Endothelial cell of umbilical vein (primary cell): Measurements from ENCODE around the gene PDGFRB. TPM values are rescaled to one million over a fixed set of nuclear protein-coding genes. Genes with fewer than 3 reads are reported as not detected.

Source experiments
- BruUV-seq: library from RNA; stranded (reverse); fragments of 400-500 nt; replicated peaks from 2 replicates; lab custom pipeline; 2021; lab: Mats Ljungman, UMichigan
- CTCF ChIA-PET: fragments of 300-600, 350-600 bp; sonication (Branson Sonifier 250); formaldehyde crosslinking; loops from one replicate; lab custom pipeline; 2021; ENCODE audit warnings: antibody characterized with exemption, inconsistent platforms; lab: Charles Lee
- POLR2A ChIA-PET: fragments of 300-600, 350-600 bp; sonication (Branson Sonifier 250); formaldehyde crosslinking; loops from one replicate; lab custom pipeline; 2021; ENCODE audit warnings: antibody characterized with exemption, inconsistent platforms; lab: Charles Lee
- DNase-seq: peaks from one replicate; pipeline ENCODE4 v3.0.0-alpha.2; 2011; ENCODE audit warnings: low read depth, low spot score
- FAIRE-seq: peaks from 2 replicates; lab custom pipeline; 2011; peaks lifted over from hg19 to GRCh38; lab: Jason Lieb, UNC
- H2AFZ ChIP-seq: 2 replicates; pipeline ENCODE4 v1.6.0; 2012; ENCODE audit warnings: low read depth, low read length, control low read depth, inconsistent platforms
- H3K27ac ChIP-seq: 2 replicates; pipeline ENCODE4 v1.5.1; 2011; ENCODE audit warnings: low read depth, mild to moderate bottlenecking, control low read depth, low read length, moderate library complexity; ENCODE audit not compliant: insufficient read depth
- H3K27me3 ChIP-seq, 2 experiments: 2 replicates each; pipeline versions ENCODE4 v1.6.0 to v1.6.1; 2011; ENCODE audit warnings: low read length in 2 of 2, mixed read lengths in 1 of 2; ENCODE audit not compliant: control insufficient read depth in 2 of 2, insufficient read depth in 2 of 2
- H3K36me3 ChIP-seq, 2 experiments: 2 replicates in 1 of 2; 3 replicates in 1 of 2; pipeline ENCODE4 v1.5.1; 2011; ENCODE audit warnings: low read length in 2 of 2, mild to moderate bottlenecking in 1 of 2, moderate library complexity in 1 of 2; ENCODE audit not compliant: control insufficient read depth in 2 of 2, insufficient read depth in 2 of 2; ENCODE audit errors: extremely low read depth in 1 of 2
- H3K4me1 ChIP-seq: 3 replicates; pipeline ENCODE4 v1.5.1; 2011; ENCODE audit warnings: mild to moderate bottlenecking, low read length; ENCODE audit not compliant: control insufficient read depth, insufficient read depth; ENCODE audit errors: extremely low read depth
- H3K4me2 ChIP-seq: 2 replicates; pipeline ENCODE4 v1.6.1; 2011; ENCODE audit warnings: low read length, control low read depth, mixed read lengths; ENCODE audit not compliant: insufficient read depth
- H3K4me3 ChIP-seq, 3 experiments: fragments of 200-600 bp in 1 of 3; sonication (generic), shearing (Covaris generic) in 1 of 3; replicated peaks in 1 of 3; 2 replicates each; pipeline ENCODE4 v1.5.1; 2011 to 2016; ENCODE audit warnings: control low read depth in 3 of 3, low read length in 3 of 3, mild to moderate bottlenecking in 2 of 3, inconsistent platforms in 1 of 3, low read depth in 1 of 3, moderate library complexity in 1 of 3; ENCODE audit not compliant: insufficient read depth in 1 of 3
- H3K79me2 ChIP-seq: 2 replicates; pipeline ENCODE4 v1.6.0; 2012; ENCODE audit warnings: low read length, inconsistent platforms; ENCODE audit not compliant: control insufficient read depth, insufficient read depth
- H3K9ac ChIP-seq: replicated peaks from 2 replicates; pipeline ENCODE3; 2011; ENCODE audit warnings: low read length, control low read depth; ENCODE audit not compliant: insufficient read depth; ENCODE audit errors: extremely low read depth
- H3K9me1 ChIP-seq: replicated peaks from 3 replicates; pipeline ENCODE4 v1.6.0; 2011; ENCODE audit warnings: mild to moderate bottlenecking, low read length; ENCODE audit not compliant: control insufficient read depth, insufficient read depth; ENCODE audit errors: extremely low read depth
- H3K9me3 ChIP-seq: replicated peaks from 2 replicates; pipeline ENCODE4 v1.5.1; 2012; ENCODE audit warnings: low read length, inconsistent platforms; ENCODE audit not compliant: control insufficient read depth, insufficient read depth
- H4K20me1 ChIP-seq: replicated peaks from 2 replicates; pipeline ENCODE3; 2011; ENCODE audit warnings: mild to moderate bottlenecking, low read length; ENCODE audit not compliant: control insufficient read depth, insufficient read depth; ENCODE audit errors: extremely low read depth
- CTCF ChIP-seq, 2 donors: IDR thresholded peaks; 1 replicate in 1 of 2; 2 replicates in 1 of 2; pipeline ENCODE4 v1.5.1; 2011; ENCODE audit warnings: low read length in 2 of 2, mild to moderate bottlenecking in 2 of 2, moderate library complexity in 2 of 2, control low read depth in 1 of 2, inconsistent platforms in 1 of 2, low read depth in 1 of 2; ENCODE audit not compliant: insufficient read depth in 1 of 2; ENCODE audit errors: extremely low read depth in 1 of 2
- EZH2 ChIP-seq: IDR thresholded peaks from 2 replicates; pipeline ENCODE4 v1.6.1; 2012; ENCODE audit warnings: borderline replicate concordance, low read depth, mild to moderate bottlenecking, moderate library complexity, low read length, inconsistent platforms; ENCODE audit not compliant: severe bottlenecking
- FOS ChIP-seq: IDR thresholded peaks from 2 replicates; pipeline ENCODE4 v1.6.1; 2011; ENCODE audit warnings: mild to moderate bottlenecking, low read length, moderate library complexity, borderline replicate concordance; ENCODE audit not compliant: insufficient read depth
- JUN ChIP-seq: IDR thresholded peaks from 2 replicates; pipeline ENCODE4 v1.6.1; 2011; ENCODE audit warnings: borderline replicate concordance, low read depth; ENCODE audit not compliant: insufficient read length, insufficient read depth
- MYC ChIP-seq: IDR thresholded peaks from one replicate; pipeline ENCODE4 v1.6.1; 2011; ENCODE audit warnings: mild to moderate bottlenecking, low read depth, low read length
- POLR2A ChIP-seq: IDR thresholded peaks from 2 replicates; pipeline ENCODE4 v1.6.1; 2012; ENCODE audit warnings: low read depth, mild to moderate bottlenecking, control low read depth, low read length
- POLR2AphosphoS5 ChIP-seq: IDR thresholded peaks from 2 replicates; pipeline ENCODE4 v1.6.1; 2012; ENCODE audit warnings: low read depth, mild to moderate bottlenecking, control low read depth, low read length, moderate library complexity; ENCODE audit not compliant: insufficient read depth
- dilution Hi-C: fragments of 300-500 bp; cut with MboI; formaldehyde crosslinking; loops from one replicate; pipeline ENCODE4 v1.15.0; 2019; ENCODE audit warnings: low sequenced_read_pairs; ENCODE audit not compliant: extremely low pct_ligation_motif_present
- intact Hi-C: fragments of 100-400 bp; cut with micrococcal nuclease; formaldehyde crosslinking; loops from one replicate; pipeline ENCODE4 v1.10.0; 2022
- polyA plus RNA-seq, 4 experiments: library from polyadenylated mRNA; depleted of rRNA in 3 of 4; stranded (reverse) in 3 of 4; unstranded in 1 of 4; fragments of >200 nt; gene quantifications; 2 replicates each; pipeline versions ENCODE4 v1.2.1 to v1.2.3, GENCODE V29; 2011 to 2012; ENCODE audit warnings: missing spikeins in 1 of 4
- total RNA-seq: library from RNA; stranded (reverse); gene quantifications from 2 replicates; pipeline ENCODE4 v1.2.3, GENCODE V29; 2021
- TF ChIP-seq, protein P1 (sequence below): IDR thresholded peaks from 2 replicates; pipeline ENCODE4 v1.6.1; 2011; ENCODE audit not compliant: insufficient read depth, insufficient read length

Gene PDGFRB
- total and polyA plus RNA-seq, 2 donors (not counting 3 experiments of a cell fraction or from before 2014, with no cell fraction given) = 1.4 to 1.7 TPM

DNA sequence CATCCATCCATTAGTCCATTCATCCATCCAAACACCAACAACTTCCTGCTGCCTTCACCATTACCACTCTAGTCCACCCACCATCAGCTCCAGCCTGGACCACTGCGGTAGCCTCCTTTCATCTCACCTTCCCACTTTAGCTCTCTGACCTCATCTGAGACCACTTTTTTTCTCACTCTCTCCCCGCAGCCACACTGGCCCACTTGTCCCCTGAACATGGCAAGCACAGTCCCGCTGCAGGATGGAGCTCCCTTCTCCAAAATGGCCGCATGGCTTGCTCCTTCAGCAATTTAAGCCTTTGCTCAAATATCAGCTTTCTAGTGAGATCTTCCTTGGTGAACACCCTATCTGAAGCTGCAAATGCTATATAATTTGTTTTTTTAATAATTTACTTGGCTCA is 80.4 kb downstream of the PDGFRB start:
- no peaks in the 10 kb centered on the region for H3K9me1 ChIP-seq
- no peak overlapping the region for H3K9ac ChIP-seq
- H3K79me2 ChIP-seq = no peaks in the 10 kb centered on the region
- no TSS peak for BruUV-seq
- no peak overlapping the region for H2AFZ ChIP-seq
- ChIA-PET POLR2A (no interaction called here), CTCF (interaction anchor here (0.7 to 2.8 kb wide), 7 partner anchors 9 to 120 kb away, joined by 3 to 14 read pairs (median 3); no protein-coding TSS in a partner anchor)
- H3K4me2 ChIP-seq = no peak overlapping the region
- TF ChIP-seq EZH2 = no peak
- TF ChIP-seq, protein P1, sequence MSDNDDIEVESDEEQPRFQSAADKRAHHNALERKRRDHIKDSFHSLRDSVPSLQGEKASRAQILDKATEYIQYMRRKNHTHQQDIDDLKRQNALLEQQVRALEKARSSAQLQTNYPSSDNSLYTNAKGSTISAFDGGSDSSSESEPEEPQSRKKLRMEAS = no peak
- no peak for TF ChIP-seq POLR2A
- no peak for TF ChIP-seq FOS
- no peak for TF ChIP-seq MYC
- no peak for TF ChIP-seq JUN
- TF ChIP-seq POLR2AphosphoS5 = no peak
- no peak for TF ChIP-seq CTCF (IDR thresholded peaks at IDR 0.05; ENCODE audit: extremely low read depth in 1 of 2, insufficient read depth in 1 of 2, low read depth in 1 of 2, low read length in 2 of 2)
- dilution Hi-C loops (no loop called here), intact Hi-C loops (no loop called here)
- no peak for DNase-seq
- H3K27me3 ChIP-seq = peaks cover 4 to 14% of the 10 kb centered on the region in 2 experiments
- no peak overlapping the region for H3K27ac ChIP-seq
- no peak for FAIRE-seq
- no peak overlapping the region for H3K4me3 ChIP-seq
- no peaks in the 10 kb centered on the region for H3K9me3 ChIP-seq
- H4K20me1 ChIP-seq = no peaks in the 10 kb centered on the region
- H3K36me3 ChIP-seq = no peaks in the 10 kb centered on the region
- H3K4me1 ChIP-seq = no peaks in the 10 kb centered on the region
